ENCODE measurements around the gene CATSPERD.

CATSPERD gene, protein sequence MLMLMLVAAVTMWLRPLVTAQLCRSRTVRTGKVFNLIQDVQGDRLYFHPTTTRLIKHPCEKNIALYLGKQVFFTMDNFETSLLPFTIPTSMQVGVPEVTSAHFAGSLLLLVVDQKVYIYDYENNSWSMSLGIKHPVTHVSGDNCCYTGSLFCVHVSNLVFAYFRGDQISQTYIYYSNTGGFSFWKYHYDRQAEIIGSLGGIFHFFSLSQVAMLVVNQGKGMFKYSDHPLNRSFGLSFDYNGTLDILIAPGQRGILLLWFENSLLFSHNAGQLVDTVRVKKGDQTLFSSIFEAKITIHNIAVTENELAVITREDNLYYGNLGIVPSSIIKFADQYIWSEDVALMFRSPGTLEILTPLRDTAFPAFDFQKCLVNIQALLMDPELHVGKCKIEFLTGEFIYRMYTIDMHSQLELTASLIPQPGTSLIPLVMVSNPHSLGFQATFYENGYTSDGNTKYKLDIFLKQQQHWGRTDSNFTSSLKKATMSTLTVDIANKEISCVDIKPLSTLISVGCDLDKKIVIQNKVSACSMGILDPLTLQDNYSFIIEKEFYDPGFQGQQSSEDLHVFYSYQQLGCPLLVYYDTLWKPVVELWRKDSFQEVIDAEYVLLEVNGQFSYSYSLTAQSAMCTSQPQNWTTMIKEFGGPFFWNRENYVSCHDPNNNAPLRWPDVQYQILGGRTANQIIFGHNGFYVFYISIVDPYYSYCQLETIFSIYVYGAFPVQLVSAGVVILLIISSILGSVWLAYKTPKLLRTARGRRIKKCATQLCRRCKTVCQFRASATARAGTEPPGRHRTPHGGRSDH

DNA sequence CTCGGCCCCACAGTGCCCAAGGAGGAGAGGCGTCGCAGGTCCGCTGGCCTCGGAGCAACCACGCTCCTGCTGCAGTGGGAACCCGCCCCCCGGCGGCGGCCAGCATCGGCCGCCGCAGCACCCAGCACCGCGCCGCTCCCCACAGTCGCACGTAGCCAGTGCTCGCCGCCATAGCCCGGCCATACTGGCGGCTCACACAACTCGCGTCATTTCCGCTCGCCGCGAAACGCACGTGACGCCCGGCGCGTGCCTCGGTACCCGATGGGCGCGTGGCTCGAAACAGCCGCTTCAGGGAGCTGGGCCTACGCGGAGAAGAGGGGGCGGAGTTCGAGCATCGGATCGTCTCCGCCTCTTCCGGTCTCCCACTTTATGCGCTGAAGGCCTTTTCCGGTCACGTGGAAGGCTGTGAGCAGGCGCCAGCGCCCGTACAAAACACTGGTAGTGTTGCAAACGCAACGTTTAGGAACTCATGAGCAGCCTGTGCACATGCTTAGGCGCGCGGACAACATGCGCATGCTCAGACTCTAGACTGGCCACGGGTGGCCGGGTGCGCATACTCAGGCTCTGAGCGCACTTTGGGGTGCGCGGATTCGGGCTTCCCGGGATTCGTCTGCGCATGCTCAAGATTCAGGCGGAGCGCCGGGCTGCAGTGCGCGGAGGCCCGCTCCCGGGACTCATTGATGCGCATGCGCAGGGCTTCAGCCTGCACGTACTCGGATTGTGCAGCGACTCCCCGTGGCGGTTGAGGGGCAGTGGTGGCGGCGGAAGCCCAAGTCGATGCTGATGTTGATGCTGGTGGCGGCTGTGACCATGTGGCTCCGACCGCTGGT lies at the start of gene CATSPERD, which contains the start of gene LONP1:
Gene CATSPERD (plus strand): TSS at position 677 of the 830 bp plus-strand sequence. CDS start 101 bp downstream, at position 778.
Gene LONP1 (minus strand): TSS at position 186 of the 830 bp plus-strand sequence. CDS start 14 bp downstream, at position 172.
- DNase-seq = peak; percentile 97
- Histone ChIP-seq H3K36me3 (replicated peaks) (no peaks in the 10 kb centered on the region), H3K27ac (peak within 1 kb of the TSS; percentile 90), H3K27me3 (replicated peaks) (no peaks in the 10 kb centered on the region), H3K4me3 (ENCODE audit: low read depth, low read length) (peak within 1 kb of the TSS; percentile 92)
- in situ Hi-C loops (cut with HindIII; ENCODE audit: low pct_ligation_motif_present, low sequenced_read_pairs) = no loop called here
- TF ChIP-seq, protein P1, sequence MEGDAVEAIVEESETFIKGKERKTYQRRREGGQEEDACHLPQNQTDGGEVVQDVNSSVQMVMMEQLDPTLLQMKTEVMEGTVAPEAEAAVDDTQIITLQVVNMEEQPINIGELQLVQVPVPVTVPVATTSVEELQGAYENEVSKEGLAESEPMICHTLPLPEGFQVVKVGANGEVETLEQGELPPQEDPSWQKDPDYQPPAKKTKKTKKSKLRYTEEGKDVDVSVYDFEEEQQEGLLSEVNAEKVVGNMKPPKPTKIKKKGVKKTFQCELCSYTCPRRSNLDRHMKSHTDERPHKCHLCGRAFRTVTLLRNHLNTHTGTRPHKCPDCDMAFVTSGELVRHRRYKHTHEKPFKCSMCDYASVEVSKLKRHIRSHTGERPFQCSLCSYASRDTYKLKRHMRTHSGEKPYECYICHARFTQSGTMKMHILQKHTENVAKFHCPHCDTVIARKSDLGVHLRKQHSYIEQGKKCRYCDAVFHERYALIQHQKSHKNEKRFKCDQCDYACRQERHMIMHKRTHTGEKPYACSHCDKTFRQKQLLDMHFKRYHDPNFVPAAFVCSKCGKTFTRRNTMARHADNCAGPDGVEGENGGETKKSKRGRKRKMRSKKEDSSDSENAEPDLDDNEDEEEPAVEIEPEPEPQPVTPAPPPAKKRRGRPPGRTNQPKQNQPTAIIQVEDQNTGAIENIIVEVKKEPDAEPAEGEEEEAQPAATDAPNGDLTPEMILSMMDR (IDR thresholded peaks at IDR 0.05; ENCODE audit: low read depth, low read length, missing control alignments) = peak; percentile 94

DNA sequence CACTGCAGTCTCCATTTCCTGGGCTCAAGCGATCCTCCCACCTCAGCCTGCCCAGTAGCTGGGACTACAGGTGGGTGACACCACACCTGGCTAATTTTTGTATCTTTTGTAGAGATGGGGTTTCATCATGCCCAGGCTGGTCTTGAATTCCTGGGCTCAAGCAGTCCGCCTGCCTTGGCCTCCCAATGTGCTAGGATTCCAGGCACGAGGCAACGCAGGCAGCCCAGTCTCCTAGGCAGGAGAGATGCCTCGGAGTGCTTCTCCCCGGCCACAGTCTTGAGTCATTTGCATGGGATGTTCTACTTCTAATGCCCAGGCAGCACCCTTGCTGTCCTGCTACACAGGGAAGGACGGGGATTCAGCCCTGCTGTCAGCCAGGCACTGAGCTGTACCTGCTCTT lies 48.8 kb upstream of the CATSPERD start:
- peaks cover 31% of the 10 kb centered on the region for H3K36me3 ChIP-seq (replicated peaks)
- no peak overlapping the region for H3K4me3 ChIP-seq (ENCODE audit: low read depth, low read length)
- TF ChIP-seq, protein P1 (IDR thresholded peaks at IDR 0.05; ENCODE audit: low read depth, low read length, missing control alignments) = no peak
- H3K27ac ChIP-seq = no peak overlapping the region
- DNase-seq = no peak
- in situ Hi-C loops (cut with HindIII; ENCODE audit: low pct_ligation_motif_present, low sequenced_read_pairs) = no loop called here
- H3K27me3 ChIP-seq (replicated peaks) = no peaks in the 10 kb centered on the region

- in situ Hi-C loops (cut with HindIII; ENCODE audit: low pct_ligation_motif_present, low sequenced_read_pairs) = no loop called here
- DNase-seq = no peak
- TF ChIP-seq, protein P1 (IDR thresholded peaks at IDR 0.05; ENCODE audit: low read depth, low read length, missing control alignments) = no peak
- H3K4me3 ChIP-seq (ENCODE audit: low read depth, low read length) = no peak overlapping the region
- H3K27ac ChIP-seq = no peak overlapping the region
- H3K36me3 ChIP-seq (replicated peaks) = peaks cover 19% of the 10 kb centered on the region
- H3K27me3 ChIP-seq (replicated peaks) = no peaks in the 10 kb centered on the region
Measured at GRCh38 chr19:5672708-5673459, 47.6 kb upstream of the CATSPERD start.

- H3K27me3 ChIP-seq (replicated peaks) = no peaks in the 10 kb centered on the region
- no peak for DNase-seq
- H3K27ac ChIP-seq = no peak overlapping the region
- no peak overlapping the region for H3K4me3 ChIP-seq (ENCODE audit: low read depth, low read length)
- in situ Hi-C loops (cut with HindIII; ENCODE audit: low pct_ligation_motif_present, low sequenced_read_pairs) = no loop called here
- peaks cover 20% of the 10 kb centered on the region for H3K36me3 ChIP-seq (replicated peaks)
- TF ChIP-seq, protein P1 (IDR thresholded peaks at IDR 0.05; ENCODE audit: low read depth, low read length, missing control alignments) = no peak
Measured at GRCh38 chr19:5673752-5674151, 46.7 kb upstream of the CATSPERD start.

- no peaks in the 10 kb centered on the region for H3K27me3 ChIP-seq (replicated peaks)
- H3K27ac ChIP-seq = no peak overlapping the region
- H3K36me3 ChIP-seq (replicated peaks) = peaks cover 10% of the 10 kb centered on the region
- TF ChIP-seq, protein P1 (IDR thresholded peaks at IDR 0.05; ENCODE audit: low read depth, low read length, missing control alignments) = no peak
- no peak overlapping the region for H3K4me3 ChIP-seq (ENCODE audit: low read depth, low read length)
- in situ Hi-C loops (cut with HindIII; ENCODE audit: low pct_ligation_motif_present, low sequenced_read_pairs) = no loop called here
- DNase-seq = no peak
Measured at GRCh38 chr19:5674714-5675113, 45.7 kb upstream of the CATSPERD start.

All from brain microvascular endothelial cell (primary cell).